GM18870 (cell line): ENCODE results near the gene DCPS.
"Not testable (repeated sequence)": the region's sequence is repeated elsewhere in the genome, so short reads cannot be mapped to it uniquely, and the experiment has no call there.

ENCODE experiments used
- ATAC-seq: cut with Tn5 transposase; IDR thresholded peaks from one replicate; pipeline ENCODE4 v1.9.1; 2021; ENCODE audit warnings: moderate library complexity; ENCODE audit not compliant: unreplicated experiment

Gene DCPS

GRCh38 chr11:126284829-126285228 is 19.0 kb upstream of the DCPS start:
- peak; percentile 56 for ATAC-seq

- ATAC-seq: no peak
Measured at GRCh38 chr11:126288237-126288636, 15.6 kb upstream of the DCPS start.

- no peak for ATAC-seq
Measured at GRCh38 chr11:126290887-126291286, 13.0 kb upstream of the DCPS start.

GRCh38 chr11:126293726-126294125 is 10.1 kb upstream of the DCPS start:
- no peak for ATAC-seq

- no peak for ATAC-seq
Measured at GRCh38 chr11:126297004-126297403, 6.9 kb upstream of the DCPS start.

GRCh38 chr11:126304457-126305075 is 706 bp downstream of the DCPS start:
- ATAC-seq: no peak

GRCh38 chr11:126305699-126306098 is 1.8 kb downstream of the DCPS start:
- ATAC-seq: peak; percentile 49

- no peak for ATAC-seq
Measured at GRCh38 chr11:126307706-126308105, 3.8 kb downstream of the DCPS start.

- ATAC-seq: no peak
Measured at GRCh38 chr11:126308271-126308671, 4.4 kb downstream of the DCPS start.

GRCh38 chr11:126308771-126309170 is 4.9 kb downstream of the DCPS start:
- ATAC-seq: not testable (repeated sequence)

GRCh38 chr11:126310200-126310991 is 6.5 kb downstream of the DCPS start:
- peak; percentile 35 for ATAC-seq

- ATAC-seq: no peak
Measured at GRCh38 chr11:126310992-126311310, 7.1 kb downstream of the DCPS start.

GRCh38 chr11:126311401-126312291 is 7.8 kb downstream of the DCPS start:
- ATAC-seq: peak; percentile 66

- no peak for ATAC-seq
Measured at GRCh38 chr11:126312961-126313360, 9.1 kb downstream of the DCPS start.

GRCh38 chr11:126313826-126314225 is 10.0 kb downstream of the DCPS start:
- ATAC-seq: no peak

- no peak for ATAC-seq
Measured at GRCh38 chr11:126317432-126317755, 13.5 kb downstream of the DCPS start.

- peak; percentile 24 for ATAC-seq
Measured at GRCh38 chr11:126317756-126318573, 14.1 kb downstream of the DCPS start.

- ATAC-seq: peak; percentile 92
Measured at GRCh38 chr11:126318574-126319373, 14.9 kb downstream of the DCPS start.

GRCh38 chr11:126319374-126319740 is 15.5 kb downstream of the DCPS start:
- ATAC-seq: no peak

GRCh38 chr11:126322996-126323395 is 19.1 kb downstream of the DCPS start:
- ATAC-seq: no peak
